Activated T-cell treated with anti-CD3 and anti-CD28 coated beads, Interleukin-2, amount 50 U/mL, for 72 hours (primary cell): ENCODE data around the gene CAMKMT. TPM values are rescaled to one million over a fixed set of nuclear protein-coding genes. Genes with fewer than 3 reads are reported as not detected.

ENCODE experiments used
- ATAC-seq, 2 donors: fragments of 150-1000 bp; cut with Tn5 transposase; replicated peaks in 1 of 2; 2 replicates each; pipeline ENCODE4 v1.10.0; 2021; ENCODE audit warnings: moderate library complexity in 2 of 2, mild to moderate bottlenecking in 1 of 2
- DNase-seq, 2 donors: peaks; one replicate each; pipeline ENCODE4 v3.0.0; 2021 to 2022; ENCODE audit warnings: mixed read lengths in 1 of 2
- H3K27ac Mint-ChIP-seq: one replicate; pipeline ENCODE4 v1.8.0; 2022; ENCODE audit warnings: mild to moderate bottlenecking, moderate library complexity, mixed read lengths
- H3K27me3 Mint-ChIP-seq: one replicate; pipeline ENCODE4 v1.8.0; 2022; ENCODE audit warnings: low read depth, mixed read lengths
- H3K36me3 Mint-ChIP-seq, 2 donors: one replicate each; pipeline ENCODE4 v1.8.0; 2022; ENCODE audit warnings: mixed read lengths in 2 of 2, mild to moderate bottlenecking in 1 of 2; ENCODE audit not compliant: insufficient read depth in 2 of 2
- H3K4me1 Mint-ChIP-seq: one replicate; pipeline ENCODE4 v1.8.0; 2022; ENCODE audit warnings: low read depth, mixed read lengths
- H3K4me3 Mint-ChIP-seq, 2 donors: one replicate each; pipeline ENCODE4 v1.8.0; 2022; ENCODE audit warnings: mild to moderate bottlenecking in 2 of 2, mixed read lengths in 2 of 2, moderate library complexity in 2 of 2
- H3K9me3 Mint-ChIP-seq, 2 donors: one replicate each; pipeline ENCODE4 v1.8.0; 2022; ENCODE audit warnings: mixed read lengths in 2 of 2
- total RNA-seq, 2 donors: library from RNA; stranded (reverse); gene quantifications; one replicate each; pipeline ENCODE4 v1.2.3, GENCODE V29; 2022

CAMKMT gene
- total RNA-seq, 2 donors from 2014 or later = 26.1 to 26.5 TPM

- ATAC-seq (no peak), DNase-seq (no peak)
- Mint-ChIP-seq H3K27ac (no peak overlapping the region), H3K4me3 (no peak overlapping the region), H3K36me3 (no peaks in the 10 kb centered on the region), H3K27me3 (no peaks in the 10 kb centered on the region), H3K9me3 (peaks cover 0 to 3% of the 10 kb centered on the region in 2 donors), H3K4me1 (no peaks in the 10 kb centered on the region)
Measured at GRCh38 chr2:44559108-44559507, 197.4 kb downstream of the CAMKMT start.

GRCh38 chr2:44560352-44560751 is 198.6 kb downstream of the CAMKMT start:
- Mint-ChIP-seq H3K9me3 (no peaks in the 10 kb centered on the region), H3K4me1 (no peaks in the 10 kb centered on the region), H3K36me3 (no peaks in the 10 kb centered on the region), H3K27me3 (no peaks in the 10 kb centered on the region), H3K27ac (no peak overlapping the region), H3K4me3 (no peak overlapping the region)
- no peak for DNase-seq
- no peak for ATAC-seq

- Mint-ChIP-seq H3K27me3 (no peaks in the 10 kb centered on the region), H3K9me3 (no peaks in the 10 kb centered on the region), H3K36me3 (no peaks in the 10 kb centered on the region), H3K4me3 (no peak overlapping the region), H3K4me1 (no peaks in the 10 kb centered on the region), H3K27ac (no peak overlapping the region)
- no peak for ATAC-seq
- no peak for DNase-seq
Measured at GRCh38 chr2:44560941-44561340, 199.2 kb downstream of the CAMKMT start.

- Mint-ChIP-seq H3K27me3 (no peaks in the 10 kb centered on the region), H3K9me3 (no peaks in the 10 kb centered on the region), H3K4me3 (no peak overlapping the region), H3K36me3 (no peaks in the 10 kb centered on the region), H3K27ac (no peak overlapping the region), H3K4me1 (no peaks in the 10 kb centered on the region)
- ATAC-seq (no peak), DNase-seq (no peak)
Measured at GRCh38 chr2:44562737-44563136, 201.0 kb downstream of the CAMKMT start.

GRCh38 chr2:44564752-44565151 is 203.0 kb downstream of the CAMKMT start:
- Mint-ChIP-seq H3K27me3 (no peaks in the 10 kb centered on the region), H3K9me3 (no peaks in the 10 kb centered on the region), H3K36me3 (no peaks in the 10 kb centered on the region), H3K4me3 (no peak overlapping the region), H3K4me1 (peaks cover 14% of the 10 kb centered on the region), H3K27ac (no peak overlapping the region)
- ATAC-seq (no peak), DNase-seq (no peak)

GRCh38 chr2:44566059-44566458 is 204.3 kb downstream of the CAMKMT start:
- peaks cover 27% of the 10 kb centered on the region for H3K4me1 Mint-ChIP-seq
- no peaks in the 10 kb centered on the region for H3K36me3 Mint-ChIP-seq
- no peaks in the 10 kb centered on the region for H3K27me3 Mint-ChIP-seq
- no peak overlapping the region for H3K4me3 Mint-ChIP-seq
- ATAC-seq (no peak), DNase-seq (no peak)
- H3K9me3 Mint-ChIP-seq = no peaks in the 10 kb centered on the region
- no peak overlapping the region for H3K27ac Mint-ChIP-seq

GRCh38 chr2:44569491-44569890 is 207.7 kb downstream of the CAMKMT start:
- Mint-ChIP-seq H3K36me3 (no peaks in the 10 kb centered on the region), H3K4me3 (no peak overlapping the region), H3K27me3 (no peaks in the 10 kb centered on the region), H3K9me3 (no peaks in the 10 kb centered on the region), H3K4me1 (peaks cover 37% of the 10 kb centered on the region), H3K27ac (no peak overlapping the region)
- DNase-seq = no peak
- ATAC-seq = no peak

GRCh38 chr2:44570271-44570670 is 208.5 kb downstream of the CAMKMT start:
- Mint-ChIP-seq H3K36me3 (no peaks in the 10 kb centered on the region), H3K4me1 (peaks cover 37% of the 10 kb centered on the region), H3K27me3 (no peaks in the 10 kb centered on the region), H3K27ac (no peak overlapping the region), H3K9me3 (no peaks in the 10 kb centered on the region), H3K4me3 (no peak overlapping the region)
- DNase-seq = no peak
- ATAC-seq = no peak

GRCh38 chr2:44570777-44571176 is 209.0 kb downstream of the CAMKMT start:
- H3K4me1 Mint-ChIP-seq = peaks cover 37% of the 10 kb centered on the region
- H3K4me3 Mint-ChIP-seq = peak overlapping the region in 1 of 2 donors; percentile 6
- peak overlapping the region; percentile 36 for H3K27ac Mint-ChIP-seq
- no peaks in the 10 kb centered on the region for H3K36me3 Mint-ChIP-seq
- no peaks in the 10 kb centered on the region for H3K9me3 Mint-ChIP-seq
- no peaks in the 10 kb centered on the region for H3K27me3 Mint-ChIP-seq
- DNase-seq (no peak), ATAC-seq (no peak)

- H3K4me1 Mint-ChIP-seq = peaks cover 37% of the 10 kb centered on the region
Measured at GRCh38 chr2:44572196-44572900, 210.6 kb downstream of the CAMKMT start.

GRCh38 chr2:44573996-44574395 is 212.2 kb downstream of the CAMKMT start:
- Mint-ChIP-seq H3K36me3 (no peaks in the 10 kb centered on the region), H3K27ac (no peak overlapping the region), H3K9me3 (no peaks in the 10 kb centered on the region), H3K4me3 (no peak overlapping the region), H3K4me1 (peaks cover 38% of the 10 kb centered on the region), H3K27me3 (no peaks in the 10 kb centered on the region)
- DNase-seq (no peak), ATAC-seq (no peak)

More at GRCh38 chr2:44572196-44572900, 210.6 kb downstream of the CAMKMT start:
- H3K9me3 Mint-ChIP-seq = no peaks in the 10 kb centered on the region
- DNase-seq (no peak), ATAC-seq (peak; percentile 41 to 45)
- H3K27ac Mint-ChIP-seq = no peak overlapping the region
- H3K36me3 Mint-ChIP-seq = no peaks in the 10 kb centered on the region
- no peaks in the 10 kb centered on the region for H3K27me3 Mint-ChIP-seq
- H3K4me3 Mint-ChIP-seq = no peak overlapping the region

GRCh38 chr2:44578471-44579093 is 216.8 kb downstream of the CAMKMT start:
- H3K27ac Mint-ChIP-seq = peak overlapping the region; percentile 80
- DNase-seq (no peak), ATAC-seq (peak; percentile 93 to 96)
- H3K36me3 Mint-ChIP-seq = no peaks in the 10 kb centered on the region
- H3K9me3 Mint-ChIP-seq = no peaks in the 10 kb centered on the region
- H3K27me3 Mint-ChIP-seq = no peaks in the 10 kb centered on the region
- peak overlapping the region; percentile 58 to 88 for H3K4me3 Mint-ChIP-seq
- H3K4me1 Mint-ChIP-seq = peaks cover 40% of the 10 kb centered on the region

- Mint-ChIP-seq H3K27me3 (no peaks in the 10 kb centered on the region), H3K9me3 (no peaks in the 10 kb centered on the region), H3K4me1 (peaks cover 40% of the 10 kb centered on the region), H3K4me3 (peak overlapping the region; percentile 58 to 88), H3K27ac (peak overlapping the region; percentile 80), H3K36me3 (no peaks in the 10 kb centered on the region)
- DNase-seq (no peak), ATAC-seq (peak in 1 of 2 donors; percentile 10)
Measured at GRCh38 chr2:44579115-44579836, 217.5 kb downstream of the CAMKMT start.
